SU-DHL-6 (cell line): ENCODE data around the gene SRSF11.

Experiments used
- EZH2phosphoT487 ChIP-seq: fragments of 200-600 bp; sonication (generic), shearing (Covaris generic); conservative IDR thresholded peaks from 2 replicates; pipeline ENCODE4 v1.6.1; 2018; ENCODE audit warnings: mild to moderate bottlenecking, antibody characterized with exemption, low read length, moderate library complexity, mixed read lengths
- TF ChIP-seq, protein P1 (sequence below): fragments of 200-600 bp; sonication (generic); IDR thresholded peaks from one replicate; pipeline ENCODE4 v1.5.1; 2017; ENCODE audit warnings: antibody characterized with exemption, mild to moderate bottlenecking, low read length, moderate library complexity; ENCODE audit not compliant: insufficient read depth, poor library complexity, severe bottlenecking

DNA sequence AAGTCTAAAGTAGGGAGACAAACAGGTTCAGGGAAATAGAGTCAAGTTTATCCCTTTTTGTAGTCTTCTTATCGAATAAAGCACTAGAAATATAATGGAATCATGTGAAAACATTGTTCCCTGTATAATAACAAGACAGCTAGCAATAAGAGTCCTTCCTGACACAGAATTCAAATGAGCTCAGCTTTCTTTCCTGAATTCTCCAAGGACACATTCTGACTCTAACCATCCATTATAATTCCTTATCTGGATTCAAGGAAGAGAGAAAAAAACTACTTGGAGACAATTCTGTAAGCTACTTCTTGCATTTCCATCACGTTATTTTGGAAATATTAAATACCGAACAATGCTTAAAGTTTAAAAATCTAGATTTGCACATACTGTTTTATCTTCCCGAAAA lies 74.6 kb downstream of the SRSF11 start:
- TF ChIP-seq, protein P1, sequence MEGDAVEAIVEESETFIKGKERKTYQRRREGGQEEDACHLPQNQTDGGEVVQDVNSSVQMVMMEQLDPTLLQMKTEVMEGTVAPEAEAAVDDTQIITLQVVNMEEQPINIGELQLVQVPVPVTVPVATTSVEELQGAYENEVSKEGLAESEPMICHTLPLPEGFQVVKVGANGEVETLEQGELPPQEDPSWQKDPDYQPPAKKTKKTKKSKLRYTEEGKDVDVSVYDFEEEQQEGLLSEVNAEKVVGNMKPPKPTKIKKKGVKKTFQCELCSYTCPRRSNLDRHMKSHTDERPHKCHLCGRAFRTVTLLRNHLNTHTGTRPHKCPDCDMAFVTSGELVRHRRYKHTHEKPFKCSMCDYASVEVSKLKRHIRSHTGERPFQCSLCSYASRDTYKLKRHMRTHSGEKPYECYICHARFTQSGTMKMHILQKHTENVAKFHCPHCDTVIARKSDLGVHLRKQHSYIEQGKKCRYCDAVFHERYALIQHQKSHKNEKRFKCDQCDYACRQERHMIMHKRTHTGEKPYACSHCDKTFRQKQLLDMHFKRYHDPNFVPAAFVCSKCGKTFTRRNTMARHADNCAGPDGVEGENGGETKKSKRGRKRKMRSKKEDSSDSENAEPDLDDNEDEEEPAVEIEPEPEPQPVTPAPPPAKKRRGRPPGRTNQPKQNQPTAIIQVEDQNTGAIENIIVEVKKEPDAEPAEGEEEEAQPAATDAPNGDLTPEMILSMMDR = no peak
- no peak for TF ChIP-seq EZH2phosphoT487
